CD4-positive, alpha-beta T cell treated with Interleukin-6 at 100 ng/mL for 8 hours (primary cell): ENCODE measurements around the gene CDK5RAP2.
"Not testable (repeated sequence)": the region's sequence is repeated elsewhere in the genome, so short reads cannot be mapped to it uniquely, and the experiment has no call there.

Experiments used
- DNase-seq: peaks from one replicate; pipeline ENCODE4 v3.0.0-alpha.2; 2020; ENCODE audit warnings: mixed read lengths, low spot score

The CDK5RAP2 gene

GRCh38 chr9:120587328-120587727 is 7.4 kb upstream of the CDK5RAP2 start:
- no peak for DNase-seq

DNA sequence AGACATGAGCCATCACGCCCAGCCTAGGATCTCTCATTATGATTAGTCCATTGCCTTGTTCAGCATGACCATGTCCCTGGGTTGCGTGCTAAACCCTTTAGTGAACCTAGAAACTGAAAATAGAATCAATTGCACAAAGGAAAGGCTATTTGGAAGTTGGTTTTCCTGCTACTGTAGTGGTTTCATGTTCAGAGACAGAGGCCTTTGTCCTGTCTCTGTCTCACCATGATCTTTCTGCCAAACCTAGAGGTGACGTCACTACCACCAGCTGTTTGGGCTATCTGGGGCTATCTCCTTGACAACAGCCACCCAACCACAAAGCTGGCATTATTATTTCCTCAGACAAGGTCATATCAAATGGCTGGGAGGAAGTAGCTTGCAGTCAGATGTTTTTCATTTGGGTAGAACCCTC is 4.0 kb upstream of the CDK5RAP2 start:
- DNase-seq = peak; percentile 25

GRCh38 chr9:120579139-120580050 is 572 bp downstream of the CDK5RAP2 start:
- DNase-seq = no peak

DNA sequence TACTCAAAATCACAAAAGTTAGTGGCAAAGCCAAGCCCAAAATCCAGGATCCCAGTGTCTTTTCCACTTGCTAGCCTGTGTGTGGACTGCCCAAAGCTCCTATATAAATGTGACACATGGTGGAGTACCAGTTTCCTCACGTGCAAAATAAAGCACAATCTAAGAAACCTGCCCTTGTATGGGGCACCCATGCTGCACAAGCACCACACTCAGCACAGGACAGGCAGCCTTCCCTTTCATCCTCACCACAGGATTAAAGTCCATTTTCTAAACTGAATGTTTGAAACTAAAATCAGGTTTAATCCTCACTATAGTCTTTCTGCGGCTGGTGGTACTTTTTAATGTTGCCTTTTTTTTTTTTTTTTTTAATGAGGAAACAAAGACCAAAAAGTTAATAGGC is 5.5 kb downstream of the CDK5RAP2 start:
- DNase-seq = no peak

GRCh38 chr9:120572472-120572871 is 7.5 kb downstream of the CDK5RAP2 start:
- DNase-seq = no peak

DNA sequence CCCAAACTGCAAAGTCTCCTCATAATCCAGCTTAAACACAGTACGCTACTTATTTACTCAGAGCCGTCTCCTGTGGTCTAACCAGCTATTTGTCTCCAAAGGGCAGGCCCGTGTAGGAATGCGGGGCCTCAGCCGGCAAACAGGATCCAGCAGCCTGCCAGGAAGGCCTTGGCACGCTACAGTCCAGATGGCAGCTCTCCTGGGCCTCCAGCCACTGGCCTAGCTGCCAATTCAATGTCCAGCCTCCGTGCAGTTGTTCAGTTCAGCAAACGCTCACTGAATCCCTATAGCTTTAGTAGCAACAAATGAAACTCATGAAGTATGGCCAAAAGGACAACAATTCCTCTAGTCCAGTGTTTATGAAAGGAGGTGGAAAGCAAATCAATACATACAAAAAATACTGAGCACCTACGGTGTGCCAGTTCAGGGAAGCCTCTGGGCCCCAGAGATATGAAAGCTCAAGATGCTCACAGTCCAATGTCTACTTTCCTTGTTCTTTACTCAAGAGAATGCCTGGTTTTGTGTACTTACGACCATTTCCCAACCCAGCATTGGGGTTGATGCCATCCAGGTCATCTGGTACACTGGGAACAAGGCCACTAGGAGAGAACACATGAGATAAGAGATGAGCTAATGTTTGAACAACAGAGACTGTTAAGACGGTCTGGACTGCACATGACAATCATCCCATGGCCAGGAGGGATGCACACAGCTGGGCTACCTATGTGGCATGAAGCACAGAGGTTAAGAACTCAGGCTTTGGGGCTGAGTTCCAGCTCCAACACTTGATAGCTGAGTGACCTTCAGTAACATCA is 8.3 kb downstream of the CDK5RAP2 start:
- no peak for DNase-seq

- DNase-seq = no peak
Observed at GRCh38 chr9:120570296-120570695, 9.7 kb downstream of the CDK5RAP2 start.

- DNase-seq = no peak
Observed at GRCh38 chr9:120569556-120569955, 10.4 kb downstream of the CDK5RAP2 start.

DNA sequence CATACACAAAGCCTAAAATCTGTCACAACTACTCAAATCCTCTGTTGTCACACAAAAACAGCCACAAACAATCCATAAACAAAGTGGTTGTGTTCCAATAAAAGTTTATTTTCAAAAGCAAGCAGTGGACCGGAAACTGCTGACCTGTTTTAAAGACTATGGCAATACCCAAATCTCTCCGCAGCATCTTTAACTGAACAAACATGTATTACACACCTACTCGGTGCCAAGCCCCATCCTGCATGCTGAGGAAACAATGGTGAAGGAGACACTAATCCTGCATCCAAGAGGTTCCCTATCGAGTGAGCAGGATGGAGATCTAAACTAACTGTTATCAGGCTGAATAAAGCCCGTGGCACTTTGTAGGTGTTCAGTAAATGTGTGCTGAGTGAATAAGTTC is 11.2 kb downstream of the CDK5RAP2 start:
- DNase-seq = no peak

- no peak for DNase-seq
Observed at GRCh38 chr9:120567874-120568273, 12.1 kb downstream of the CDK5RAP2 start.

- no peak for DNase-seq
Observed at GRCh38 chr9:120567081-120567480, 12.9 kb downstream of the CDK5RAP2 start.

DNA sequence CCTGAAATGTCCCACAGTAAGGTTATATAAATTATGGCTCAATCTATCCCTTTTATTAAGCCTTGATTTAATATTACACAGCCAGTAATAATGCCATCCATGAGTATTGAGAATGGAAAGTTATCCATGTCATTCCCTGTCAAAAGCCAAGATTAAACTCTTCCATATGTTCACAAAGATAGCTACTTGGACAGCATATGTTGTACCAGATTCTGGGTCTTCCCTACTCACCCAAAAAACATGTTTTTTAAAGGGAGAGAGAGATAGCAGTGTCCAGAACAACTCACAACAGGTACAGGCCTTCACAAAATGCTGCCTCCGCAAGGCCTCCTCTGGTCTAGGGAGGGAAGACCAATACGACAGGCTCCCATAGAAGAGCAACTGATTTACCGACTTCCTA is 15.4 kb downstream of the CDK5RAP2 start:
- DNase-seq = no peak

DNA sequence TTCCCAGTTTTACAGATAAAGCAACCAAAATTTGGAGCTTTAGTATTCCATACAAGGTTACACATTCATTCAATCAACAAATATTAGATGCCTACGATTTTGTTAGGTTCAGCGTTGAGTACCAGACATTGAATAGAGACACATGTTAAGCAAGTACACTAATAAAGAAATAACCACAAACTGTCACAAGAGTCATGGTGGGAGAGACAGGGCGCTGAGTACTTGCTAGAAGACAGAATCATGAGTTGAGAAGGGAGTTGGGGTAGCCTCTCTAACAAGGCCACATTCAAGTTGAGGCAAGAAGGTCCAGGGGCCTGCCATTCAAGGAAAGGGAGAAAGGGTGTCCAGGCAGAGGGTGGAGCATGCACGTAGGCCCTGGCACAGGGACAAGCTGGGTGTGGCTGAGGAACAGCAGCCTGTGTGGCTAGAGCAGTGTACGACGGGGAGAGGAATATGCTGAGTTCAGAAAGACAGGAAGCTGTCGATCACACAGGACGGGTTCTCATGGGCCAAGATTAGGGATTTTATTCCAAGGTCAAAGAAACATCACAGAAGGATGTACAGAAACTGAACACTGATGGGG is 17.0 kb downstream of the CDK5RAP2 start:
- no peak for DNase-seq

DNA sequence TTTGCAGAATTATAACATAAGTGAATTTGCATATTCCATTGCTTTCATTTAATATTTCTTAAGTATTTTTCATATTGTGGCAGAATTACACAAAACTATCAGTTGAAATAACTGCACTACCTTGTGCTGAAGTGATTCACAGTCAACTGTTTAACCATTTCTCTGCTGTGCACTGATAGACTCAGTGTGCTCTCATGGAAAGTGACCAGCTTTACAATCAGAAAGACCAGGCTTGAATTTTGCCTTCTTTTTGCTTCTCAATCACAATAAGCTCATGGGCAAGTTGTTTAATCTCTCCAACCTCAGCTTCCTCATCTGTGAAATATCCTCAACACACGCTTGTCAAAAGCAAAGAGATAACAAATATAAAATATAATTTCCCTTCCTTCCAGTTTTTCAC is 18.3 kb downstream of the CDK5RAP2 start:
- no peak for DNase-seq

DNA sequence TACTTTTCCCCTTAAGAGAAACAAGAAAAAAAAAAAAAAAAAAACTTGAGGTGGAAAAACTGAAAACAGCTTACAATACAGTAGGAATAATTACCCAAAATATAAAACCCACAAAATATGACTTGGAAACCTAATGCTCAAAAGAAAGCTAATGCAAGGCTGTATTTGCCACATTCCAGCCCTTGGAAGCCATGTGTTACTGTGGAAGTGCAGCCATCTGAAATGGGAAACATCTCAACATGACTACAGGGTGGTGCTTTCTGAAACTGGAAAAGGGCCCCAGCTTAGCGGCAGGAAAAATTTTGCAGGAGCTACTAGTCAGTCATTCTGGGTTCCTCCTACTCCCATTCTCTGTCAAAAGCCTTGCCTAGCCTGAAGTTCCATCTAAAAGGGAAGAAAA is 20.4 kb downstream of the CDK5RAP2 start:
- DNase-seq = no peak

DNA sequence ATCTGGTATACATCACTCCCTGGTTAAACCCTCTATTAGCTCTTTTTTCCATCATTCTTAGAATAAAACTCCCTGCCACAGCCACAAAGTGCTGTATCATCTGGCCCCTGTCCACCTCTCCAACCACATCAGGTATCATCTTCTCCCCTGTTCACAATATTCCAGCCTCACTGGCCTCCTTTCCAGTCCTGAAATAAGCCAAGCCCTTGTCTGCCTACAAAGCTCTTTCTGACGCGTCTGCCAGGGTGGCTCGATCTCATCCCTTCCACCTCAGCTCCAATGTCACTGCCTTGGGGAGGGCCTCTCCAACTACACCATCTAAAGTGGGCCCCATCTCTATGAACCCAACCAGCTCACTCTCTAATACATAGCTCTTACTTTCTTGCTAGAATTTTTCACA is 21.5 kb downstream of the CDK5RAP2 start:
- no peak for DNase-seq

DNA sequence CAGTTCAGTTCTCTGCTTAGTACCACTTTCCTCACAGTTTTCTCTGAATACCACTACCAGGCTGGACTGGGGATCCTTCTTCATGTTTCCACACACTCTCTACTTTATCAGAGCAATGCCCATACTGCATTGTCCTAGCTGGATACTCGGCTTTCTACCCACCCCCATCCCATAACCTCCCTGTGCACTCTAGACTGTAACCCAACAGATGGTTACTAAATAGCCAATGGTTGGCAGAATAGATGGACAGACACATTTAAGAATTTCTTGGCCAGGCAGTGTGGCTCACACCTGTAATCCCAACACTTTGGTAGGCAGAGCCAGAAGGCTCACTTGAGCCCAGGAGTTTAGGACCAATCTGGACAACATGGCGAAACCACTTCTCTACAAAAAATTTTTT is 22.8 kb downstream of the CDK5RAP2 start:
- DNase-seq = no peak

DNA sequence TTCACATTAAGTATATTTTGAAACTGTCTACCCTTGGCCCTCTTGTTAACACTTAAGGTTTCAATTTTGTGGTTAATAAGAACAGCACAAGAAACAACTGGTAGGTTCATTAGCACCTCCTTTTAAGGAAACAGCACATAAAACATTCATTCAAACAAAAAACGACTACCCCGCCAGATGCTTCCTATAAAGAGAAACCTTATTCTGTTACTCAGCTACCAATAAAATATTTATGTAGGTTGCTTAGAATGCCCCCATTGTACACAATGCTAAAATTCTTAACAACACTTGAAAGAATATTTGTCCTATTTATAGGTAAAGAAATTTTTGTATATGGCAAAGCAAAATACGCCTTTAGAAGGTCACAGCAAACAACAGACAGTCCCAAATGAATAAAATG is 23.2 kb downstream of the CDK5RAP2 start:
- no peak for DNase-seq

DNA sequence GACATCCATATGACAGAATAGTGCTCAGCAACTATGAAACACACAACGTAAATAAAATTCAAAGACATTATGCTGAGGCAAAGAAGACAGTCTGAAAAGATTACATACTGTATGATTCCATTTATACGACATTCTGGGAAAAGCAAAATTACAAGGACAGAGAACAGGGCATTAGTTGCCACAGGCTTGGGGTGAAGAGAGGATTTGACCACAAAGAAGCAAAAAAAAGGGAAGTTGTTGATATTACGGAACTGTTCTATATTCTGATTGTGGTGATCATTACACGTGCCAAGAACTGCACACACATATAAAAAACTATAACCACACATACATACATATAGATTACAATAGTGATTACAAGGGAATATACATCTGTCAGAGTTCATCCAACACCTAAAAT is 24.1 kb downstream of the CDK5RAP2 start:
- DNase-seq = no peak

GRCh38 chr9:120552210-120552704 is 27.7 kb downstream of the CDK5RAP2 start:
- DNase-seq = not testable (repeated sequence)

- no peak for DNase-seq
Observed at GRCh38 chr9:120545701-120546550, 34.0 kb downstream of the CDK5RAP2 start.

GRCh38 chr9:120544441-120544840 is 35.5 kb downstream of the CDK5RAP2 start:
- no peak for DNase-seq
